Cerebellar cortex (tissue), 1 donor: ENCODE measurements around the gene FOXP1.
"Not testable (repeated sequence)": the region's sequence is repeated elsewhere in the genome, so short reads cannot be mapped to it uniquely, and the experiment has no call there.

Experiments used
- DNase-seq: peaks from one replicate; pipeline ENCODE4 v3.0.0-alpha.2; 2015; ENCODE audit warnings: low spot score

FOXP1 gene

GRCh38 chr3:70975981-70976380 is 607.5 kb downstream of the FOXP1 start:
- not testable (repeated sequence) for DNase-seq

- DNase-seq, result no peak
Measured at GRCh38 chr3:70974747-70975146, 608.8 kb downstream of the FOXP1 start.

- no peak for DNase-seq
Measured at GRCh38 chr3:70973558-70973957, 610.0 kb downstream of the FOXP1 start.

- no peak for DNase-seq
Measured at GRCh38 chr3:70972855-70973254, 610.7 kb downstream of the FOXP1 start.

- no peak for DNase-seq
Measured at GRCh38 chr3:70970952-70971351, 612.6 kb downstream of the FOXP1 start.

- no peak for DNase-seq
Measured at GRCh38 chr3:70970171-70970570, 613.4 kb downstream of the FOXP1 start.

- DNase-seq, result no peak
Measured at GRCh38 chr3:70963431-70964275, 619.9 kb downstream of the FOXP1 start.

GRCh38 chr3:70959506-70960291 is 623.8 kb downstream of the FOXP1 start:
- DNase-seq, result no peak

GRCh38 chr3:70952033-70952747 is 631.3 kb downstream of the FOXP1 start:
- DNase-seq, result no peak

GRCh38 chr3:70951316-70951715 is 632.2 kb downstream of the FOXP1 start:
- no peak for DNase-seq

- no peak for DNase-seq
Measured at GRCh38 chr3:70947579-70947978, 635.9 kb downstream of the FOXP1 start.

GRCh38 chr3:70943886-70944285 is 639.6 kb downstream of the FOXP1 start:
- no peak for DNase-seq

- DNase-seq, result no peak
Measured at GRCh38 chr3:70933105-70933810, 650.3 kb downstream of the FOXP1 start.

GRCh38 chr3:70930066-70930465 is 653.5 kb downstream of the FOXP1 start:
- DNase-seq, result no peak

- DNase-seq, result no peak
Measured at GRCh38 chr3:70927239-70927638, 656.3 kb downstream of the FOXP1 start.

- DNase-seq, result no peak
Measured at GRCh38 chr3:70926835-70927234, 656.7 kb downstream of the FOXP1 start.

- DNase-seq, result no peak
Measured at GRCh38 chr3:70919661-70920060, 663.9 kb downstream of the FOXP1 start.

GRCh38 chr3:70919091-70919490 is 664.4 kb downstream of the FOXP1 start:
- no peak for DNase-seq

GRCh38 chr3:70916375-70917055 is 667.0 kb downstream of the FOXP1 start:
- no peak for DNase-seq

- DNase-seq, result no peak
Measured at GRCh38 chr3:70914862-70915261, 668.7 kb downstream of the FOXP1 start.

GRCh38 chr3:70911719-70912118 is 671.8 kb downstream of the FOXP1 start:
- DNase-seq, result no peak
